Central memory CD8-positive, alpha-beta T cell (primary cell): ENCODE measurements around the gene TRMU.
"Not testable (repeated sequence)": the region's sequence is repeated elsewhere in the genome, so short reads cannot be mapped to it uniquely, and the experiment has no call there.

Experiments
- ATAC-seq: fragments of 150-1000 bp; cut with Tn5 transposase; replicated peaks from 2 replicates; pipeline ENCODE4 v1.10.0; 2022; ENCODE audit warnings: mild to moderate bottlenecking, moderate FRiP score, moderate number of reproducible peaks; ENCODE audit not compliant: poor library complexity, severe bottlenecking; ENCODE audit errors: extremely low read depth
- DNase-seq, 2 donors: peaks; one replicate each; pipeline ENCODE4 v3.0.0; 2021; ENCODE audit warnings: low spot score in 2 of 2
- H3K27ac Mint-ChIP-seq: one replicate; pipeline ENCODE4 v1.8.0; 2022; ENCODE audit warnings: low read depth, mild to moderate bottlenecking, moderate library complexity, mixed read lengths
- H3K27me3 Mint-ChIP-seq: one replicate; pipeline ENCODE4 v1.8.0; 2022; ENCODE audit warnings: mixed read lengths
- H3K36me3 Mint-ChIP-seq: one replicate; pipeline ENCODE4 v1.8.0; 2022; ENCODE audit warnings: mild to moderate bottlenecking, moderate library complexity, mixed read lengths; ENCODE audit not compliant: insufficient read depth
- H3K4me1 Mint-ChIP-seq: one replicate; pipeline ENCODE4 v1.8.0; 2022; ENCODE audit warnings: mixed read lengths
- H3K4me3 Mint-ChIP-seq: one replicate; pipeline ENCODE4 v1.8.0; 2022; ENCODE audit warnings: mild to moderate bottlenecking, moderate library complexity, mixed read lengths
- H3K9me3 Mint-ChIP-seq: one replicate; pipeline ENCODE4 v1.8.0; 2022; ENCODE audit warnings: mixed read lengths

Gene TRMU

DNA sequence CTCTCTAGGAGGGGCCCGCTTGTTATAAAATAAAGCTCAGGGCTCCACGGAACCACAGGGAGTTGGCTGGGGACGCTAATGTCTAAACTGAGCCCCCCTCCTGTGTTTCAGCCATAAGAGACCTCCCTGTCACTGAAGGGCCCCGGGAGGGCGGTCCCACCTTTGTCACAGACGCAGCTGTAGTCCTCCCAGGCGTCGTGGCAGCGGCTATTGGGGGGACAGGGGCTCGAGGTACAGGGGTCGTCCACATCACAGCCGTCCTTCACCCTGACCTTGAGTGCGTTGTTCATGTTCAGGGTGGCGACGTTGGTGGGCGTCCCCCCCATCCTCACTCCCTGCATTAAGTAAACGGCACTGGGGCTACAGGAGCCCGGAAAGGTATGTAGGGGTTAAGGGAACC, 62.0 kb downstream of the TRMU start:
- no peaks in the 10 kb centered on the region for H3K36me3 Mint-ChIP-seq
- DNase-seq, result no peak
- H3K4me1 Mint-ChIP-seq, result peaks cover 10% of the 10 kb centered on the region

DNA sequence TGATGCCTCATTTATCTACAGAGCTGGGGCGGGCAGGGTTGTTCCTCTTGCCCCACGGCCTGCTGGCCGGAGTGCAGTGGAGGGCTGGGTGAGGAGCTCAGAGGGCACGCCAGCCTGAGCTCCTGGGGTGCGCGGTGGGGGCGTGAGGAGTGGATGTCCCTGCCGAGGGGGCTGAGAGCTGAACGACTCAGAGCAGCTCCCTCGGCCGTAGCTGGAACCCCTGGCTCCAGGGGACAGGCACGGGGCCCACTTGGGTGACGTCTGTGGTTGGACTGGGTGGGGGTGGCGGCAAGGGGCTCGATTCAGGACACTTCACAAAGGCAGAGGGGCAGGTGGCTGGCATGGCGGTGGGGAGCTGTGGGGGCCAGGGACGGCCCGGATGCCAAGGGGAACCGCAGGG, 62.4 kb downstream of the TRMU start:
- H3K4me1 Mint-ChIP-seq, result peaks cover 14% of the 10 kb centered on the region
- no peaks in the 10 kb centered on the region for H3K27me3 Mint-ChIP-seq
- no peaks in the 10 kb centered on the region for H3K9me3 Mint-ChIP-seq
- no peaks in the 10 kb centered on the region for H3K36me3 Mint-ChIP-seq
- H3K4me3 Mint-ChIP-seq, result no peak overlapping the region
- DNase-seq (no peak), ATAC-seq (no peak)
- no peak overlapping the region for H3K27ac Mint-ChIP-seq

More for the DNA sequence above, 62.0 kb downstream of the TRMU start:
- no peaks in the 10 kb centered on the region for H3K27me3 Mint-ChIP-seq
- H3K9me3 Mint-ChIP-seq, result no peaks in the 10 kb centered on the region
- no peak overlapping the region for H3K27ac Mint-ChIP-seq
- ATAC-seq, result no peak
- no peak overlapping the region for H3K4me3 Mint-ChIP-seq

DNA sequence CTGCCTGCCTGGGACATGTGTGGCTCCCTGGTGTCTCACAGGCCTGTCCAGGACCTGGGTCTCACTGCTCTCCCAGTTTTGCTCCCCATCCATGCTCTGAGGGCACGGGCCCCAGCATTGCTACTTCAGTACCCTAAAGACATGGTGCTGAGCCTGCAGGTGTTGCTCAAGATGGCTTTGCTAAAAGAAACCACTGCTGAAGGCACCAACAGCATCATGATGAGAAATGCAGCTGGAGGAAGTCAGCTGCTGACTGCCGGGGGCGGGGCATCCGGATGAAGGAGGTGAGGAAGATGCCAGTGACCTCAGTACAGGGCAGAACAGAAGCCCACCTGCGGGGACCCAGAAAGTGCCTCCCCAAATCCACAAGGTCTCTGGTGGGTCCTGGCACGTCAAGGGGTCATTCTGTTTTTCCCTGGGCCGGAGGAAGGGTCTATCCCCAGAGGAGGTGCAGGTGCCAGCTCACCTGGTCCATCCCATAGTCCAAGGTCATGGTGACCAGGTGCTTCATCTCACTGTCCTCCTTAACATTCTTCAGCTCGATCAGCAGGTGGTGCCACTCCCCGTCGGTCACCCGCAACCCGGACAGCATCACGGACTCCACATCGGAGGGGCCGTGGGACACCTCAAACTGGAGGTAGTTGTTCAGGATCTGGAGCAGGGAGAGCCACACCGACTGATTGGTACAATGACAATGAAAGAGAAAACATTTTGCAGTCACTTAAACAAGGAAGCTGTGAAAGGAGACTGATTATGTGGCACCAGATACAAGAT, 63.9 kb downstream of the TRMU start:
- peaks cover 21% of the 10 kb centered on the region for H3K4me1 Mint-ChIP-seq
- no peak for ATAC-seq
- H3K9me3 Mint-ChIP-seq, result no peaks in the 10 kb centered on the region
- no peak overlapping the region for H3K27ac Mint-ChIP-seq
- H3K27me3 Mint-ChIP-seq, result no peaks in the 10 kb centered on the region
- no peak for DNase-seq
- H3K36me3 Mint-ChIP-seq, result peaks cover 2% of the 10 kb centered on the region
- no peak overlapping the region for H3K4me3 Mint-ChIP-seq

DNA sequence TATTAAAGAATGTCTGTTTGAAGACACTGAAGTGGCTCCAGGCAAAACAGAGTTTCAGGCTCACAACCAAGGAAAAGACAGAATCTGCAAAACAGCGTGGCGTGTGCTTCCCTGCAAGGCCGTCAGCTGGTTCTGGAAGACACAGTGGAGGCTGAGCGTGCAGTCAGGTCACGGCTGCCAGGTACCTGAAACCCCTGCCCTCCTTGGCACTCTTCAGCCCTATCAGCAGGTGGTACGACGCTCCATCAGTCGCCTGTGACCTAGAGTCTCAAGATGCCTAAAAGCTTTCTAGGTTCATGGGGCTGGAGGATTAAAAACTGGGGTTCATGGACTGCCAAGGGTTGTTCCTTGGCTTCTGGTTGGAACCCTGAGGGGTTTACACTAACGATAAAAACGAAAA, 65.9 kb downstream of the TRMU start:
- no peak for ATAC-seq
- no peak for DNase-seq
- Mint-ChIP-seq H3K27ac (no peak overlapping the region), H3K36me3 (peaks cover 2% of the 10 kb centered on the region), H3K27me3 (no peaks in the 10 kb centered on the region), H3K4me1 (peaks cover 21% of the 10 kb centered on the region), H3K4me3 (no peak overlapping the region), H3K9me3 (no peaks in the 10 kb centered on the region)

DNA sequence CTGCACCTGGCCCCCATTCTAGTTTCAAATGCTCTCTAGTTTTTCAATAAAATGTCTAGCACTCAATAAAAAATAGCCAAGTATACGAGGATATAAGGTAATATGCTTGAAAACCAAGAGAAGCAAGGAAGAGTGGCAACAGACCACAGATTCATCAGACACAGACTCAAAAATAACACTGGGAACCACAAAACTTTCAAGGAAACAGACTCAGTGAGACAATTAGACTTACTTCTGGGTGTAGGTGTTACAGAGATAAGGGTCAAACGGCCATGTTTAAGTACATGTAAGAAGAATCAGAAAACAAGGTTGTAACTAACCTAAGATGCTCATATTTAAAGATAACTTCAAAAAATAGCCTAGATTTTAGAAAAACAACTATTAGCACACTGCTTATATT, 67.0 kb downstream of the TRMU start:
- Mint-ChIP-seq H3K27me3 (no peaks in the 10 kb centered on the region), H3K27ac (no peak overlapping the region), H3K4me3 (no peak overlapping the region), H3K9me3 (no peaks in the 10 kb centered on the region), H3K4me1 (peaks cover 21% of the 10 kb centered on the region), H3K36me3 (peaks cover 2% of the 10 kb centered on the region)
- DNase-seq (no peak), ATAC-seq (peak; percentile 38)

DNA sequence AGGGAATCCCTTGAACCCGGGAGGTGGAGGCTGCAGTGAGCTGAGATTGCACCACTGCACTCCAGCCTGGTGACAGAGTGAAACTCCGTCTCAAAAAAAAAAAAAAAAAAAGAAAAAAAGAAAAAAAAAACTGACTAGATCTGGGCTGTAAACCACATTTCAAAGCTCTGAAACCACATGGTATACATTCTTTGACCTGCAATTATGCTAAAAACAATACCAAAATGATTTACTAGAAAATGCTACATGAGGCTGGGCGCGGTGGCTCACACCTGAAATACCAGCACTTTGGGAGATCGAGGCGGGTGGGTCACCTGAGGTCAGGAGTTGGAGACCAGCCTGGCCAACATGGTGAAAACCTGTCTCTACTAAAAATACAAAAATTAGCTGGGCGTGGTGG, 68.4 kb downstream of the TRMU start:
- Mint-ChIP-seq H3K4me1 (peaks cover 21% of the 10 kb centered on the region), H3K4me3 (peak overlapping the region; percentile 7), H3K27ac (peak overlapping the region; percentile 51)
- not testable (repeated sequence) for H3K36me3 Mint-ChIP-seq, H3K27me3 Mint-ChIP-seq, H3K9me3 Mint-ChIP-seq, DNase-seq
- peak; percentile 83 for ATAC-seq

DNA sequence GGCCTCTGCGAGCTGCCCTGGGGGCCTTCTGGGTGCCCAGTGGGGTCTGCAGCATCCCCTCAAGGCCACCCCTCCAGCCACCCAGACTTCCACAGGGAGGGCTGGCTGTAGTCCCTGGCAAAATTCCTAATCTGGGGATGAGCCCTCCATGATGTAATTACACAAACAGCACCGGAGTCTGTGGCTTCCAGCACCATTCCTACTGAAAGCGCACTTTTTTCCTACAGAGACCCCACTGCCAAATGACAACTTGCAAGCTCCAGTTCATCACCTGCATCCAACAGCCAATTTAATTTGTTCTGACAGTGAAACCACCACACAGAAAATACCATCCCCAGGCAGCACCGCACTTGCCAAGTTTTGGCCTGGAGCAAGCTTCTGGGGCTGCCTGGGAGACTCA, 70.4 kb downstream of the TRMU start:
- Mint-ChIP-seq H3K9me3 (no peaks in the 10 kb centered on the region), H3K36me3 (peaks cover 2% of the 10 kb centered on the region), H3K4me3 (no peak overlapping the region), H3K27ac (no peak overlapping the region), H3K4me1 (peaks cover 21% of the 10 kb centered on the region), H3K27me3 (no peaks in the 10 kb centered on the region)
- ATAC-seq (no peak), DNase-seq (no peak)

DNA sequence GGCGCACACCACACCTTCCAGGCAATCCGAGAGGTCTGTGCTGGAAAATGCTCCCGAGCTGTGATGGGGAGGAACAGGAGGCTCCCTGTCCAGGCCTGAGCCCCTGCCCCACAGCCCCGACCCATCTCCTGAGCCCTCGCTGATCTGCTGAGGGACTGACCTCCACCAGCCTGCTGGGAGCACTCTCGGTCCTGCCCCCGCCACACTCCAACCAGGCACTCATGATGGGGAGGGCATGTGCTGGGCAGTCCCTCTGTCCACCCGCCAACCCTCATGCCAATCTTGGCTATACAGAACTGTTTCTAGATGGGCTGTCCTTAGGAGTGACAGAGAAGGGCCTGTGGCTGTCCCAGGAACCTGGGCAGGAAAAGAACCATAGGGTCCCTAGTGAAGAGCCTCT, 70.8 kb downstream of the TRMU start:
- no peak for DNase-seq
- no peaks in the 10 kb centered on the region for H3K27me3 Mint-ChIP-seq
- H3K9me3 Mint-ChIP-seq, result no peaks in the 10 kb centered on the region
- peaks cover 2% of the 10 kb centered on the region for H3K36me3 Mint-ChIP-seq
- peaks cover 21% of the 10 kb centered on the region for H3K4me1 Mint-ChIP-seq
- H3K4me3 Mint-ChIP-seq, result no peak overlapping the region
- no peak overlapping the region for H3K27ac Mint-ChIP-seq
- ATAC-seq, result no peak

DNA sequence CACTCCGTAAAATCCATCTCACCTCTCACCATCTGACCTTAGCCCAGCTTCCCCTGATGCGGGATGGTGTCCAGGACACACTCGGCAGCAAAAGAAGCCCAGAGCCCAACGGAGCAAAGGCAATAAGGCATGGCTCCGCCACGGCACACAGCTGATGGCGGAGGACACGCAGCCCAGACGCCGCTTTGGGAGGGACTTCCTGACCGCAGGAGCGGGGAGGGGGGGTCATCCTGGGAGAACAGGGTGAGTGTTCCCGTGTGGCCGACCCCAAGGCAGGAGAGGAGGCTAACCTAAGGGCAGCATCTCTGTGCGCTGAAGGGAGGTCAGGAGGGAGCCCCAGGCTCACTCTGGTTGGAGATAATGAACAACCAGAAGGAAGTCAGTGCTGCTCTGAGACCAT, 71.3 kb downstream of the TRMU start:
- Mint-ChIP-seq H3K27ac (no peak overlapping the region), H3K36me3 (peaks cover 2% of the 10 kb centered on the region), H3K4me3 (no peak overlapping the region), H3K4me1 (peaks cover 21% of the 10 kb centered on the region), H3K9me3 (no peaks in the 10 kb centered on the region), H3K27me3 (no peaks in the 10 kb centered on the region)
- no peak for ATAC-seq
- no peak for DNase-seq
